Measurements from ENCODE around the gene COL7A1. TPM values are rescaled to one million over a fixed set of nuclear protein-coding genes. Genes with fewer than 3 reads are reported as not detected.

Gene COL7A1
- total and polyA plus RNA-seq, 4 donors = 4.3 to 18.7 (median 8.5) TPM

GRCh38 chr3:48548126-48548525 lies 47.0 kb downstream of the COL7A1 start:
- Histone ChIP-seq H3K27ac (ENCODE audit: low read depth in 1 of 2, low read length in 1 of 2) (no peak overlapping the region), H3K36me3 (ENCODE audit: control insufficient read depth in 4 of 4, insufficient read depth in 4 of 4, low read length in 4 of 4) (peaks cover 0 to 3% (median under 1%) of the 10 kb centered on the region in 4 donors), H3K9me3 (ENCODE audit: control insufficient read depth in 4 of 4, insufficient read depth in 3 of 4, low read length in 3 of 4) (no peaks in the 10 kb centered on the region), H3K27me3 (ENCODE audit: control insufficient read depth in 3 of 3, insufficient read depth in 3 of 3, low read length in 2 of 3) (no peaks in the 10 kb centered on the region), H3K4me3 (no peak overlapping the region), H3K4me1 (ENCODE audit: control insufficient read depth in 5 of 5, insufficient read depth in 5 of 5, low read length in 5 of 5) (peaks cover 0 to 7% (median 0%) of the 10 kb centered on the region in 5 donors), H3K9ac (ENCODE audit: insufficient read depth in 1 of 2, low read length in 2 of 2) (no peak overlapping the region)
- ATAC-seq (ENCODE audit: insufficient read depth, low FRiP score) (no peak), DNase-seq (peak in 1 of 3 donors; percentile 35)
- 85 to 96% methylated on average over 5 of the region's 5 CpGs for WGBS, 2 donors
- TF ChIP-seq CTCF (IDR thresholded peaks at IDR 0.05; ENCODE audit: control extremely low read depth, extremely low read depth) = no peak

- Histone ChIP-seq H3K9ac (ENCODE audit: insufficient read depth in 1 of 2, low read length in 2 of 2) (no peak overlapping the region), H3K4me3 (no peak overlapping the region), H3K9me3 (ENCODE audit: control insufficient read depth in 4 of 4, insufficient read depth in 3 of 4, low read length in 3 of 4) (no peaks in the 10 kb centered on the region), H3K27ac (ENCODE audit: low read depth in 1 of 2, low read length in 1 of 2) (no peak overlapping the region), H3K4me1 (ENCODE audit: control insufficient read depth in 5 of 5, insufficient read depth in 5 of 5, low read length in 5 of 5) (peaks cover 0 to 1% (median 0%) of the 10 kb centered on the region in 5 donors), H3K36me3 (ENCODE audit: control insufficient read depth in 4 of 4, insufficient read depth in 4 of 4, low read length in 4 of 4) (peaks cover 0 to 3% (median under 1%) of the 10 kb centered on the region in 4 donors), H3K27me3 (ENCODE audit: control insufficient read depth in 3 of 3, insufficient read depth in 3 of 3, low read length in 2 of 3) (no peaks in the 10 kb centered on the region)
- ATAC-seq (ENCODE audit: insufficient read depth, low FRiP score) = no peak
- DNase-seq = peak; percentile 48 to 69 (median 63)
- WGBS, 2 donors = 78 to 82% methylated on average over 4 of the region's 4 CpGs
- no peak for TF ChIP-seq CTCF (IDR thresholded peaks at IDR 0.05; ENCODE audit: control extremely low read depth, extremely low read depth)
Observed at GRCh38 chr3:48546203-48546829, 48.8 kb downstream of the COL7A1 start.

- Histone ChIP-seq H3K36me3 (ENCODE audit: control insufficient read depth in 4 of 4, insufficient read depth in 4 of 4, low read length in 4 of 4) (peaks cover 0 to 3% (median under 1%) of the 10 kb centered on the region in 4 donors), H3K9ac (ENCODE audit: insufficient read depth in 1 of 2, low read length in 2 of 2) (no peak overlapping the region), H3K27me3 (ENCODE audit: control insufficient read depth in 3 of 3, insufficient read depth in 3 of 3, low read length in 2 of 3) (no peaks in the 10 kb centered on the region), H3K4me1 (ENCODE audit: control insufficient read depth in 5 of 5, insufficient read depth in 5 of 5, low read length in 5 of 5) (peaks cover 0 to 1% (median 0%) of the 10 kb centered on the region in 5 donors), H3K27ac (ENCODE audit: low read depth in 1 of 2, low read length in 1 of 2) (no peak overlapping the region), H3K9me3 (ENCODE audit: control insufficient read depth in 4 of 4, insufficient read depth in 3 of 4, low read length in 3 of 4) (no peaks in the 10 kb centered on the region), H3K4me3 (no peak overlapping the region)
- ATAC-seq (ENCODE audit: insufficient read depth, low FRiP score) = no peak
- no peak for DNase-seq
- WGBS, 2 donors = 69 to 83% methylated on average over 5 of the region's 5 CpGs
- TF ChIP-seq CTCF (IDR thresholded peaks at IDR 0.05; ENCODE audit: control extremely low read depth, extremely low read depth) = no peak
Observed at GRCh38 chr3:48544141-48544540, 51.0 kb downstream of the COL7A1 start.

Measured in lung (tissue), 12 donors.